K562 (cell line): ENCODE data around the gene TNFAIP8L1. TPM values are rescaled to one million over a fixed set of nuclear protein-coding genes. Genes with fewer than 3 reads are reported as not detected.

Source experiments
- ARID1B ChIP-seq: fragments of 450-650 bp; IDR thresholded peaks from 2 replicates; pipeline ENCODE4 v1.6.1; 2016; ENCODE audit warnings: antibody characterized with exemption, mild to moderate bottlenecking, inconsistent platforms
- CHD2 ChIP-seq: IDR thresholded peaks from 2 replicates; pipeline ENCODE4 v1.6.1; 2011; ENCODE audit warnings: low read depth, low read length
- CUX1 ChIP-seq: fragments of 200-800 bp; sonication (Bioruptor generic); IDR thresholded peaks from 2 replicates; pipeline ENCODE4 v1.6.1; 2016; ENCODE audit warnings: missing genetic modification characterization, missing compliant biosample characterization
- FIP1L1 ChIP-seq: fragments of 200-400 bp; formaldehyde crosslinking; IDR thresholded peaks from 2 replicates; pipeline ENCODE4 v1.6.1; 2018; ENCODE audit warnings: mild to moderate bottlenecking, low read depth, low read length; ENCODE audit not compliant: poor library complexity, severe bottlenecking
- FOXA1 ChIP-seq: fragments of 450-650 bp; IDR thresholded peaks from 2 replicates; pipeline ENCODE4 v1.6.1; 2016; ENCODE audit warnings: mild to moderate bottlenecking, borderline replicate concordance
- HDAC2 ChIP-seq: fragments of 450-650 bp; IDR thresholded peaks from 2 replicates; pipeline ENCODE4 v1.6.1; 2016; ENCODE audit warnings: mild to moderate bottlenecking
- HLTF ChIP-seq: fragments of 450-650 bp; IDR thresholded peaks from 2 replicates; pipeline ENCODE4 v1.6.1; 2016
- HNRNPH1 ChIP-seq: fragments of 200-400 bp; formaldehyde crosslinking; optimal IDR thresholded peaks from 2 replicates; pipeline ENCODE3; 2017; ENCODE audit warnings: low read depth, mild to moderate bottlenecking, low read length, moderate library complexity
- ID3 ChIP-seq, 2 experiments: fragments of 250-450 bp in 1 of 2; fragments of 450-650 bp in 1 of 2; sonication (Bioruptor Pico) in 1 of 2; IDR thresholded peaks; 2 replicates each; pipeline versions ENCODE4 v1.6.1 to v1.8.0; 2016 to 2021; ENCODE audit warnings: mild to moderate bottlenecking in 2 of 2, moderate library complexity in 2 of 2, missing compliant biosample characterization in 1 of 2, missing genetic modification characterization in 1 of 2
- NFE2 ChIP-seq: IDR thresholded peaks from 2 replicates; pipeline ENCODE4 v1.6.1; 2014; ENCODE audit warnings: antibody characterized with exemption, low read depth
- NFIX ChIP-seq: fragments of 250-450 bp; sonication (Bioruptor Pico); IDR thresholded peaks from 2 replicates; pipeline ENCODE4 v1.4.0; 2020; ENCODE audit warnings: low read depth, mild to moderate bottlenecking, moderate library complexity
- PRMT5 ChIP-seq: sonication (generic); formaldehyde crosslinking; IDR thresholded peaks from 2 replicates; pipeline ENCODE4 v1.5.0; 2020; ENCODE audit warnings: missing genetic modification reagents
- RBFOX2 ChIP-seq: fragments of 200-400 bp; formaldehyde crosslinking; IDR thresholded peaks from 2 replicates; pipeline ENCODE4 v1.6.1; 2017; ENCODE audit warnings: low read depth, mild to moderate bottlenecking, low read length, moderate library complexity
- RBM15 ChIP-seq: fragments of 200-400 bp; formaldehyde crosslinking; IDR thresholded peaks from 2 replicates; pipeline ENCODE4 v1.6.1; 2018; ENCODE audit warnings: mild to moderate bottlenecking, low read length, moderate library complexity; ENCODE audit not compliant: insufficient read depth
- RBM39 ChIP-seq: fragments of 200-400 bp; formaldehyde crosslinking; optimal IDR thresholded peaks from 2 replicates; pipeline ENCODE3; 2018; ENCODE audit warnings: low read depth, low read length
- RFX7 ChIP-seq: fragments of 250-450 bp; sonication (Bioruptor Pico); IDR thresholded peaks from 2 replicates; pipeline ENCODE4 v1.5.1; 2021; ENCODE audit warnings: mild to moderate bottlenecking
- RHOXF2B ChIP-seq: fragments of 250-450 bp; sonication (Bioruptor Pico); conservative IDR thresholded peaks from 2 replicates; pipeline ENCODE4 v1.5.1; 2021
- TFAM ChIP-seq: fragments of 250-450 bp; sonication (Bioruptor Pico); conservative IDR thresholded peaks from 2 replicates; pipeline ENCODE4 v1.5.0; 2021; ENCODE audit warnings: mild to moderate bottlenecking, moderate library complexity
- ZFP1 ChIP-seq: fragments of 450-650 bp; formaldehyde crosslinking; IDR thresholded peaks from 2 replicates; pipeline ENCODE4 v1.4.0; 2020; ENCODE audit warnings: mild to moderate bottlenecking, mixed read lengths
- ZNF395 ChIP-seq: fragments of 200-800 bp; sonication (Bioruptor generic); IDR thresholded peaks from 2 replicates; pipeline ENCODE4 v1.6.1; 2017; ENCODE audit warnings: missing genetic modification characterization, missing compliant biosample characterization
- ZNF551 ChIP-seq: fragments of 250-450 bp; sonication (Bioruptor Pico); IDR thresholded peaks from 2 replicates; pipeline ENCODE4 v1.5.0; 2021; ENCODE audit warnings: mild to moderate bottlenecking, moderate library complexity
- polyA plus RNA-seq, 8 experiments: library from polyadenylated mRNA; depleted of rRNA in 4 of 8; stranded (reverse) in 5 of 8; unstranded in 3 of 8; fragments of >200 nt; fragmentation: Nextera tagmentation in 2 of 8; fragmentation: Illumina TruSeq in 1 of 8; extraction: Ambion mirVana in 2 of 8; extraction: Trizol in 1 of 8; gene quantifications; 2 replicates each; pipeline versions ENCODE4 v1.2.1 to v1.2.3, GENCODE V29; 2011 to 2014; ENCODE audit warnings: inconsistent platforms in 1 of 8, missing spikeins in 1 of 8
- total RNA-seq, 7 experiments: library from RNA; depleted of rRNA in 6 of 7; stranded (reverse); fragments of >200 nt in 6 of 7; fragmentation: Illumina TruSeq in 2 of 7; extraction: Trizol in 2 of 7; gene quantifications; 2 replicates each; pipeline versions ENCODE4 v1.2.1 to v1.2.3, GENCODE V29; 2011 to 2021; ENCODE audit warnings: low replicate concordance in 1 of 7

The TNFAIP8L1 gene
- total and polyA plus RNA-seq, 9 of the 15 experiments (the other 6 are each of a cell fraction or from before 2014, with no cell fraction given) = 0.69 to 9.3 (median 4.9) TPM

GRCh38 chr19:4676955-4677731 lies 37.8 kb downstream of the TNFAIP8L1 start (continued):
- TF ChIP-seq CUX1 (CRISPR knock-in tag) (no peak), HLTF (no peak), RHOXF2B (CRISPR knock-in tag) (no peak), HDAC2 (peak; percentile 67; the same call in 1 of the 2 replicates), ZFP1 (CRISPR knock-in tag) (no peak), ID3 (CRISPR knock-in tag; IDR thresholded peaks at IDR 0.05) (no peak), ID3 (tag; IDR thresholded peaks at IDR 0.05) (no peak), RBM39 (no peak), CHD2 (no peak), TFAM (CRISPR knock-in tag) (no peak), RBFOX2 (0 out of 2 replicates have a peak, but pooled peaks have one; percentile 20), NFE2 (no peak), HNRNPH1 (no peak), ZNF395 (no peak), ARID1B (no peak), RBM15 (no peak), NFIX (CRISPR knock-in tag) (no peak), ZNF551 (CRISPR knock-in tag) (no peak), PRMT5 (CRISPR knock-in tag) (no peak), FOXA1 (no peak), FIP1L1 (no peak), RFX7 (CRISPR knock-in tag) (no peak)
